ENCODE measurements around the gene COL25A1.

COL25A1 gene

GRCh38 chr4:108852691-108853090 is 449.8 kb downstream of the COL25A1 start:
- H3K9me3 Mint-ChIP-seq = no peaks in the 10 kb centered on the region
- H3K4me3 Mint-ChIP-seq = no peak overlapping the region
- DNase-seq (no peak), ATAC-seq (replicated peaks) (no peak)
- H3K27me3 Mint-ChIP-seq = no peaks in the 10 kb centered on the region
- H3K4me1 Mint-ChIP-seq = peaks cover 4 to 17% of the 10 kb centered on the region in 2 donors
- H3K36me3 Mint-ChIP-seq = no peaks in the 10 kb centered on the region
- no peak overlapping the region for H3K27ac Mint-ChIP-seq

GRCh38 chr4:108851366-108851765 is 451.1 kb downstream of the COL25A1 start:
- DNase-seq (no peak), ATAC-seq (replicated peaks) (no peak)
- Mint-ChIP-seq H3K27ac (no peak overlapping the region), H3K9me3 (no peaks in the 10 kb centered on the region), H3K36me3 (no peaks in the 10 kb centered on the region), H3K4me1 (peaks cover 4 to 17% of the 10 kb centered on the region in 2 donors), H3K27me3 (no peaks in the 10 kb centered on the region), H3K4me3 (no peak overlapping the region)

- peak; percentile 34 to 63 for ATAC-seq (replicated peaks)
- Mint-ChIP-seq H3K36me3 (no peaks in the 10 kb centered on the region), H3K27me3 (no peaks in the 10 kb centered on the region), H3K4me3 (no peak overlapping the region), H3K9me3 (no peaks in the 10 kb centered on the region), H3K4me1 (peaks cover 4 to 17% of the 10 kb centered on the region in 2 donors), H3K27ac (no peak overlapping the region)
- DNase-seq = no peak
These were observed 452.2 kb downstream of the COL25A1 start for GRCh38 chr4:108850219-108850649.

GRCh38 chr4:108849611-108850168 is 452.8 kb downstream of the COL25A1 start:
- Mint-ChIP-seq H3K4me1 (peaks cover 4 to 17% of the 10 kb centered on the region in 2 donors), H3K4me3 (no peak overlapping the region), H3K27ac (no peak overlapping the region), H3K9me3 (no peaks in the 10 kb centered on the region), H3K27me3 (no peaks in the 10 kb centered on the region), H3K36me3 (no peaks in the 10 kb centered on the region)
- DNase-seq (no peak), ATAC-seq (replicated peaks) (peak; percentile 83 to 95)

- H3K4me1 Mint-ChIP-seq = peaks cover 4 to 17% of the 10 kb centered on the region in 2 donors
- H3K27ac Mint-ChIP-seq = no peak overlapping the region
- no peaks in the 10 kb centered on the region for H3K36me3 Mint-ChIP-seq
- H3K4me3 Mint-ChIP-seq = no peak overlapping the region
- H3K27me3 Mint-ChIP-seq = no peaks in the 10 kb centered on the region
- no peaks in the 10 kb centered on the region for H3K9me3 Mint-ChIP-seq
- ATAC-seq (replicated peaks) (no peak), DNase-seq (no peak)
These were observed 455.9 kb downstream of the COL25A1 start for GRCh38 chr4:108846568-108846967.

GRCh38 chr4:108840426-108840975 is 462.0 kb downstream of the COL25A1 start:
- Mint-ChIP-seq H3K4me1 (no peaks in the 10 kb centered on the region), H3K36me3 (no peaks in the 10 kb centered on the region), H3K27ac (no peak overlapping the region), H3K9me3 (no peaks in the 10 kb centered on the region), H3K27me3 (no peaks in the 10 kb centered on the region), H3K4me3 (no peak overlapping the region)
- DNase-seq (no peak), ATAC-seq (replicated peaks) (peak in 1 of 2 donors; percentile 34)

- H3K4me1 Mint-ChIP-seq = no peaks in the 10 kb centered on the region
- H3K9me3 Mint-ChIP-seq = no peaks in the 10 kb centered on the region
- no peaks in the 10 kb centered on the region for H3K36me3 Mint-ChIP-seq
- ATAC-seq (replicated peaks) (no peak), DNase-seq (no peak)
- no peak overlapping the region for H3K27ac Mint-ChIP-seq
- H3K27me3 Mint-ChIP-seq = peaks cover 0 to under 1% of the 10 kb centered on the region in 2 donors
- no peak overlapping the region for H3K4me3 Mint-ChIP-seq
These were observed 463.1 kb downstream of the COL25A1 start for GRCh38 chr4:108839333-108839732.

GRCh38 chr4:108838451-108838850 is 464.0 kb downstream of the COL25A1 start:
- no peak for DNase-seq
- Mint-ChIP-seq H3K27ac (no peak overlapping the region), H3K36me3 (no peaks in the 10 kb centered on the region), H3K9me3 (no peaks in the 10 kb centered on the region), H3K4me1 (no peaks in the 10 kb centered on the region), H3K4me3 (no peak overlapping the region), H3K27me3 (peaks cover 0 to 6% of the 10 kb centered on the region in 2 donors)
- no peak for ATAC-seq (replicated peaks)

- Mint-ChIP-seq H3K27me3 (peaks cover 8 to 21% of the 10 kb centered on the region in 2 donors), H3K36me3 (no peaks in the 10 kb centered on the region), H3K4me3 (no peak overlapping the region), H3K27ac (no peak overlapping the region), H3K4me1 (no peaks in the 10 kb centered on the region), H3K9me3 (no peaks in the 10 kb centered on the region)
- DNase-seq (no peak), ATAC-seq (replicated peaks) (peak in 1 of 2 donors; percentile 62)
These were observed 467.5 kb downstream of the COL25A1 start for GRCh38 chr4:108834835-108835384.

GRCh38 chr4:108834166-108834834 is 468.2 kb downstream of the COL25A1 start:
- Mint-ChIP-seq H3K4me3 (no peak overlapping the region), H3K27me3 (peaks cover 8 to 21% of the 10 kb centered on the region in 2 donors), H3K4me1 (no peaks in the 10 kb centered on the region), H3K27ac (no peak overlapping the region), H3K9me3 (no peaks in the 10 kb centered on the region), H3K36me3 (no peaks in the 10 kb centered on the region)
- DNase-seq (no peak), ATAC-seq (replicated peaks) (no peak)

GRCh38 chr4:108833046-108833445 is 469.4 kb downstream of the COL25A1 start:
- no peak for ATAC-seq (replicated peaks)
- H3K4me3 Mint-ChIP-seq = no peak overlapping the region
- H3K27ac Mint-ChIP-seq = no peak overlapping the region

GRCh38 chr4:108831886-108832285 is 470.6 kb downstream of the COL25A1 start:
- Mint-ChIP-seq H3K4me3 (no peak overlapping the region), H3K9me3 (no peaks in the 10 kb centered on the region), H3K36me3 (no peaks in the 10 kb centered on the region), H3K27me3 (peaks cover 8 to 21% of the 10 kb centered on the region in 2 donors), H3K4me1 (no peaks in the 10 kb centered on the region), H3K27ac (no peak overlapping the region)
- no peak for DNase-seq
- ATAC-seq (replicated peaks) = no peak

More at GRCh38 chr4:108833046-108833445, 469.4 kb downstream of the COL25A1 start:
- Mint-ChIP-seq H3K27me3 (peaks cover 8 to 21% of the 10 kb centered on the region in 2 donors), H3K4me1 (no peaks in the 10 kb centered on the region), H3K9me3 (no peaks in the 10 kb centered on the region), H3K36me3 (no peaks in the 10 kb centered on the region)
- DNase-seq = no peak

GRCh38 chr4:108831291-108831690 is 471.2 kb downstream of the COL25A1 start:
- no peak for DNase-seq

GRCh38 chr4:108830509-108831244 is 471.8 kb downstream of the COL25A1 start:
- ATAC-seq (replicated peaks) = no peak
- DNase-seq = no peak
- no peaks in the 10 kb centered on the region for H3K36me3 Mint-ChIP-seq
- no peaks in the 10 kb centered on the region for H3K9me3 Mint-ChIP-seq
- peaks cover 8 to 21% of the 10 kb centered on the region in 2 donors for H3K27me3 Mint-ChIP-seq
- H3K4me3 Mint-ChIP-seq = no peak overlapping the region
- H3K4me1 Mint-ChIP-seq = no peaks in the 10 kb centered on the region
- no peak overlapping the region for H3K27ac Mint-ChIP-seq

More at GRCh38 chr4:108831291-108831690, 471.2 kb downstream of the COL25A1 start:
- Mint-ChIP-seq H3K4me3 (no peak overlapping the region), H3K4me1 (no peaks in the 10 kb centered on the region), H3K36me3 (no peaks in the 10 kb centered on the region), H3K27me3 (peaks cover 8 to 21% of the 10 kb centered on the region in 2 donors), H3K9me3 (no peaks in the 10 kb centered on the region), H3K27ac (no peak overlapping the region)
- no peak for ATAC-seq (replicated peaks)
